ENCODE data around the gene GALR2. TPM values are rescaled to one million over a fixed set of nuclear protein-coding genes. Genes with fewer than 3 reads are reported as not detected.

Gene GALR2
- total and polyA plus RNA-seq, 9 of the 15 experiments (the other 6 are each of a cell fraction or from before 2014, with no cell fraction given): 0.34 TPM; not detected in 8

DNA sequence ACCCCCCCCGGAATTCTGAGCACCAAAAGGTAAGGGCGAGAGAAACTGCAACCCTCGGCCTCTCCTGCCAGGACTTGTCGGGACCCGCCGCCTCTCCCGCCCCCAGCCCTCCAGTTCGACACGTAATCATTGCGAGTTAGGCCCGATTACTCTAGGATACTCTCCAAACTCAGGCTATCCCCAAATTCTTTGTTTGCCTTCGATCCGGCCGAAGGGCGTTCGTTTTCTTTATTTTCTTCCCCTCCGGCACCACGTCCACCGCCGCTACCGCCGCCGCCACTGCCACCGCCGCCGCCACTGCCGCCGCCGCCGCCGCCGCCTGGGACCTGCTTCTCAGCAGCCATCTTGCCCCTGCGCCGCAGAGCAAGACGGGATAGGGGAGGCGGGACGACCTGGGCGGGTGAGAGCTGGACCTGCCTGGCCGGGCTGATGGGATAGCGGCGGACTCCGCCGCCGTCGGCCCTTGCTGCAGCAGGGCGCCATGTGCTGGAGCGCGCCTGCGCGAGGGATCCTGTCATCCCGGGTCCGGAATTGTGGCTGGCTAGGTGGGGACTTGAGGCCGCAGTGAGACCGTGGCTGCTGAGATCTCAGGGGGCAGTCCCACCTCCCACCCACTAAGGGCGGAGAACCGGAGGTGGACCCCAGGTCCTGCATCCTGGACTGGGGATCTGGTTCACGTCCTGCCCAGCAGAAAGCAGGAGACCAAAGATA is 2.3 kb upstream of the GALR2 start, which contains the start of gene SRP68 (continued):
- TF ChIP-seq, protein P1, sequence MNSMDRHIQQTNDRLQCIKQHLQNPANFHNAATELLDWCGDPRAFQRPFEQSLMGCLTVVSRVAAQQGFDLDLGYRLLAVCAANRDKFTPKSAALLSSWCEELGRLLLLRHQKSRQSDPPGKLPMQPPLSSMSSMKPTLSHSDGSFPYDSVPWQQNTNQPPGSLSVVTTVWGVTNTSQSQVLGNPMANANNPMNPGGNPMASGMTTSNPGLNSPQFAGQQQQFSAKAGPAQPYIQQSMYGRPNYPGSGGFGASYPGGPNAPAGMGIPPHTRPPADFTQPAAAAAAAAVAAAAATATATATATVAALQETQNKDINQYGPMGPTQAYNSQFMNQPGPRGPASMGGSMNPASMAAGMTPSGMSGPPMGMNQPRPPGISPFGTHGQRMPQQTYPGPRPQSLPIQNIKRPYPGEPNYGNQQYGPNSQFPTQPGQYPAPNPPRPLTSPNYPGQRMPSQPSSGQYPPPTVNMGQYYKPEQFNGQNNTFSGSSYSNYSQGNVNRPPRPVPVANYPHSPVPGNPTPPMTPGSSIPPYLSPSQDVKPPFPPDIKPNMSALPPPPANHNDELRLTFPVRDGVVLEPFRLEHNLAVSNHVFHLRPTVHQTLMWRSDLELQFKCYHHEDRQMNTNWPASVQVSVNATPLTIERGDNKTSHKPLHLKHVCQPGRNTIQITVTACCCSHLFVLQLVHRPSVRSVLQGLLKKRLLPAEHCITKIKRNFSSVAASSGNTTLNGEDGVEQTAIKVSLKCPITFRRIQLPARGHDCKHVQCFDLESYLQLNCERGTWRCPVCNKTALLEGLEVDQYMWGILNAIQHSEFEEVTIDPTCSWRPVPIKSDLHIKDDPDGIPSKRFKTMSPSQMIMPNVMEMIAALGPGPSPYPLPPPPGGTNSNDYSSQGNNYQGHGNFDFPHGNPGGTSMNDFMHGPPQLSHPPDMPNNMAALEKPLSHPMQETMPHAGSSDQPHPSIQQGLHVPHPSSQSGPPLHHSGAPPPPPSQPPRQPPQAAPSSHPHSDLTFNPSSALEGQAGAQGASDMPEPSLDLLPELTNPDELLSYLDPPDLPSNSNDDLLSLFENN (IDR thresholded peaks at IDR 0.05; ENCODE audit: low read depth in 2 of 2, low read length in 2 of 2): peak in 1 of 2 experiments; percentile 53; a peak in 2 of 4 replicates
- TF ChIP-seq ZNF197 (CRISPR knock-in tag; IDR thresholded peaks at IDR 0.05; ENCODE audit: low read depth) (no peak), XRCC5 (IDR thresholded peaks at IDR 0.05; ENCODE audit: low read depth, low read length) (peak; percentile 40; the same call in 1 of the 2 replicates), MYC (IDR thresholded peaks at IDR 0.05; ENCODE audit: low read depth, low read length) (peak; percentile 94), MYC (CRISPR knock-in tag; IDR thresholded peaks at IDR 0.05; ENCODE audit: borderline replicate concordance, low read depth) (peak; percentile 80), ZFX (CRISPR knock-in tag; IDR thresholded peaks at IDR 0.05) (peak; percentile 97), SUPT5H (IDR thresholded peaks at IDR 0.05) (peak; percentile 93), ZNF347 (CRISPR knock-in tag; IDR thresholded peaks at IDR 0.05; ENCODE audit: low read depth) (no peak), RFX7 (CRISPR knock-in tag; IDR thresholded peaks at IDR 0.05) (no peak), ILK (tag; IDR thresholded peaks at IDR 0.05; ENCODE audit: borderline replicate concordance, low read depth) (no peak)
- TF ChIP-seq, protein P2, sequence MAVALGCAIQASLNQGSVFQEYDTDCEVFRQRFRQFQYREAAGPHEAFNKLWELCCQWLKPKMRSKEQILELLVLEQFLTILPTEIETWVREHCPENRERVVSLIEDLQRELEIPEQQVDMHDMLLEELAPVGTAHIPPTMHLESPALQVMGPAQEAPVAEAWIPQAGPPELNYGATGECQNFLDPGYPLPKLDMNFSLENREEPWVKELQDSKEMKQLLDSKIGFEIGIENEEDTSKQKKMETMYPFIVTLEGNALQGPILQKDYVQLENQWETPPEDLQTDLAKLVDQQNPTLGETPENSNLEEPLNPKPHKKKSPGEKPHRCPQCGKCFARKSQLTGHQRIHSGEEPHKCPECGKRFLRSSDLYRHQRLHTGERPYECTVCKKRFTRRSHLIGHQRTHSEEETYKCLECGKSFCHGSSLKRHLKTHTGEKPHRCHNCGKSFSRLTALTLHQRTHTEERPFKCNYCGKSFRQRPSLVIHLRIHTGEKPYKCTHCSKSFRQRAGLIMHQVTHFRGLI (CRISPR knock-in tag; IDR thresholded peaks at IDR 0.05): no peak
- TF ChIP-seq, protein P3, sequence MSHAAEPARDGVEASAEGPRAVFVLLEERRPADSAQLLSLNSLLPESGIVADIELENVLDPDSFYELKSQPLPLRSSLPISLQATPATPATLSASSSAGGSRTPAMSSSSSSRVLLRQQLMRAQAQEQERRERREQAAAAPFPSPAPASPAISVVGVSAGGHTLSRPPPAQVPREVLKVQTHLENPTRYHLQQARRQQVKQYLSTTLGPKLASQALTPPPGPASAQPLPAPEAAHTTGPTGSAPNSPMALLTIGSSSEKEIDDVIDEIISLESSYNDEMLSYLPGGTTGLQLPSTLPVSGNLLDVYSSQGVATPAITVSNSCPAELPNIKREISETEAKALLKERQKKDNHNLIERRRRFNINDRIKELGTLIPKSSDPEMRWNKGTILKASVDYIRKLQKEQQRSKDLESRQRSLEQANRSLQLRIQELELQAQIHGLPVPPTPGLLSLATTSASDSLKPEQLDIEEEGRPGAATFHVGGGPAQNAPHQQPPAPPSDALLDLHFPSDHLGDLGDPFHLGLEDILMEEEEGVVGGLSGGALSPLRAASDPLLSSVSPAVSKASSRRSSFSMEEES (CRISPR knock-in tag; IDR thresholded peaks at IDR 0.05): no peak
- TF ChIP-seq, protein P4, sequence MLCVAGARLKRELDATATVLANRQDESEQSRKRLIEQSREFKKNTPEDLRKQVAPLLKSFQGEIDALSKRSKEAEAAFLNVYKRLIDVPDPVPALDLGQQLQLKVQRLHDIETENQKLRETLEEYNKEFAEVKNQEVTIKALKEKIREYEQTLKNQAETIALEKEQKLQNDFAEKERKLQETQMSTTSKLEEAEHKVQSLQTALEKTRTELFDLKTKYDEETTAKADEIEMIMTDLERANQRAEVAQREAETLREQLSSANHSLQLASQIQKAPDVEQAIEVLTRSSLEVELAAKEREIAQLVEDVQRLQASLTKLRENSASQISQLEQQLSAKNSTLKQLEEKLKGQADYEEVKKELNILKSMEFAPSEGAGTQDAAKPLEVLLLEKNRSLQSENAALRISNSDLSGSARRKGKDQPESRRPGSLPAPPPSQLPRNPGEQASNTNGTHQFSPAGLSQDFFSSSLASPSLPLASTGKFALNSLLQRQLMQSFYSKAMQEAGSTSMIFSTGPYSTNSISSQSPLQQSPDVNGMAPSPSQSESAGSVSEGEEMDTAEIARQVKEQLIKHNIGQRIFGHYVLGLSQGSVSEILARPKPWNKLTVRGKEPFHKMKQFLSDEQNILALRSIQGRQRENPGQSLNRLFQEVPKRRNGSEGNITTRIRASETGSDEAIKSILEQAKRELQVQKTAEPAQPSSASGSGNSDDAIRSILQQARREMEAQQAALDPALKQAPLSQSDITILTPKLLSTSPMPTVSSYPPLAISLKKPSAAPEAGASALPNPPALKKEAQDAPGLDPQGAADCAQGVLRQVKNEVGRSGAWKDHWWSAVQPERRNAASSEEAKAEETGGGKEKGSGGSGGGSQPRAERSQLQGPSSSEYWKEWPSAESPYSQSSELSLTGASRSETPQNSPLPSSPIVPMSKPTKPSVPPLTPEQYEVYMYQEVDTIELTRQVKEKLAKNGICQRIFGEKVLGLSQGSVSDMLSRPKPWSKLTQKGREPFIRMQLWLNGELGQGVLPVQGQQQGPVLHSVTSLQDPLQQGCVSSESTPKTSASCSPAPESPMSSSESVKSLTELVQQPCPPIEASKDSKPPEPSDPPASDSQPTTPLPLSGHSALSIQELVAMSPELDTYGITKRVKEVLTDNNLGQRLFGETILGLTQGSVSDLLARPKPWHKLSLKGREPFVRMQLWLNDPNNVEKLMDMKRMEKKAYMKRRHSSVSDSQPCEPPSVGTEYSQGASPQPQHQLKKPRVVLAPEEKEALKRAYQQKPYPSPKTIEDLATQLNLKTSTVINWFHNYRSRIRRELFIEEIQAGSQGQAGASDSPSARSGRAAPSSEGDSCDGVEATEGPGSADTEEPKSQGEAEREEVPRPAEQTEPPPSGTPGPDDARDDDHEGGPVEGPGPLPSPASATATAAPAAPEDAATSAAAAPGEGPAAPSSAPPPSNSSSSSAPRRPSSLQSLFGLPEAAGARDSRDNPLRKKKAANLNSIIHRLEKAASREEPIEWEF (CRISPR knock-in tag; IDR thresholded peaks at IDR 0.05): no peak

Measured in K562 (cell line).